HepG2 (cell line): ENCODE results near the gene ZKSCAN4. TPM values are rescaled to one million over a fixed set of nuclear protein-coding genes. Genes with fewer than 3 reads are reported as not detected.

ENCODE experiments used
- ATAC-seq: fragments of 200-7000 bp; cut with Tn5 transposase; 3 replicates; pipeline ENCODE4 v1.9.1; 2020; ENCODE audit warnings: mild to moderate bottlenecking, moderate library complexity
- BruUV-seq: library from RNA; stranded (reverse); fragments of 400-500 nt; replicated peaks from 2 replicates; lab custom pipeline; 2021; lab: Mats Ljungman, UMichigan
- CTCF ChIA-PET: fragments of 300-600 bp; formaldehyde crosslinking; extraction: SDS; loops from one replicate; lab custom pipeline; 2021; ENCODE audit warnings: low total read pairs, inconsistent platforms, low intra/inter-chr PET ratio; lab: Yijun Ruan, JAX
- POLR2A ChIA-PET: fragments of 350-600 bp; sonication (Branson Sonifier 250); formaldehyde crosslinking; loops from one replicate; lab custom pipeline; 2020; ENCODE audit warnings: antibody characterized with exemption, inconsistent platforms; lab: Yijun Ruan, JAX
- DNase-seq: peaks from one replicate; pipeline ENCODE4 v3.0.0-alpha.2; 2015; ENCODE audit warnings: low spot score
- FAIRE-seq: peaks from 3 replicates; lab custom pipeline; 2011; peaks lifted over from hg19 to GRCh38; lab: Jason Lieb, UNC
- H2AFZ ChIP-seq: one replicate; pipeline ENCODE4 v1.6.1; 2011; ENCODE audit warnings: low read length, inconsistent platforms
- H3K27ac ChIP-seq: fragments of 300-600 bp; 3 replicates; pipeline ENCODE4 v1.8.0; 2011; ENCODE audit warnings: mixed run types, mild to moderate bottlenecking, mixed read lengths, low read length, inconsistent platforms; ENCODE audit not compliant: insufficient read depth; ENCODE audit errors: extremely low read length
- H3K27me3 ChIP-seq, 2 experiments: fragments of 200-600 bp in 1 of 2; 2 replicates in 1 of 2; 3 replicates in 1 of 2; pipeline versions ENCODE4 v1.6.0 to v1.8.0; 2011; ENCODE audit warnings: low read length in 2 of 2, mild to moderate bottlenecking in 2 of 2, moderate library complexity in 2 of 2, inconsistent platforms in 1 of 2; ENCODE audit not compliant: insufficient read depth in 2 of 2, control insufficient read depth in 1 of 2
- H3K36me3 ChIP-seq, 2 experiments: fragments of 200-600 bp in 1 of 2; replicated peaks in 1 of 2; 2 replicates in 1 of 2; 3 replicates in 1 of 2; pipeline versions ENCODE4 v1.5.1 to v1.8.0; 2011; ENCODE audit warnings: low read length in 2 of 2, inconsistent platforms in 1 of 2; ENCODE audit not compliant: insufficient read depth in 2 of 2, control insufficient read depth in 1 of 2
- H3K4me1 ChIP-seq: 2 replicates; pipeline ENCODE4 v1.5.1; 2012; ENCODE audit warnings: low read length, inconsistent platforms; ENCODE audit not compliant: insufficient read depth
- H3K4me2 ChIP-seq: 2 replicates; pipeline ENCODE4 v1.6.0; 2011; ENCODE audit warnings: low read depth, low read length, inconsistent platforms
- H3K4me3 ChIP-seq, 3 experiments: fragments of 200-600 bp in 1 of 3; sonication (generic), shearing (Covaris generic) in 1 of 3; replicated peaks in 1 of 3; 2 replicates each; pipeline ENCODE4 v1.5.1; 2011 to 2016; ENCODE audit warnings: low read length in 3 of 3, inconsistent platforms in 2 of 3, low read depth in 2 of 3, mild to moderate bottlenecking in 2 of 3, control low read depth in 1 of 3, mixed read lengths in 1 of 3; ENCODE audit not compliant: insufficient read depth in 1 of 3
- H3K79me2 ChIP-seq: one replicate; pipeline ENCODE4 v1.6.1; 2011; ENCODE audit warnings: low read length, inconsistent platforms; ENCODE audit not compliant: insufficient read depth
- H3K9ac ChIP-seq: 2 replicates; pipeline ENCODE4 v1.6.0; 2011; ENCODE audit warnings: mild to moderate bottlenecking, low read depth, low read length, inconsistent platforms; ENCODE audit not compliant: insufficient read depth
- H3K9me3 ChIP-seq: 2 replicates; pipeline ENCODE4 v1.5.1; 2012; ENCODE audit warnings: mild to moderate bottlenecking, low read length
- H4K20me1 ChIP-seq: 2 replicates; pipeline ENCODE4 v1.6.0; 2011; ENCODE audit warnings: inconsistent platforms, mild to moderate bottlenecking, low read length, moderate library complexity; ENCODE audit not compliant: insufficient read depth
- AHR ChIP-seq: IDR thresholded peaks from 2 replicates; pipeline ENCODE4 v1.6.1; 2018; ENCODE audit warnings: missing genetic modification reagents, missing compliant biosample characterization
- CBX2 ChIP-seq, 2 experiments: fragments of 200-600 bp in 1 of 2; sonication (generic); formaldehyde crosslinking in 1 of 2; IDR thresholded peaks; 2 replicates each; pipeline versions ENCODE4 v1.7.0 to v1.8.1; 2018 to 2022; ENCODE audit warnings: low read depth in 2 of 2, low read length in 1 of 2, mild to moderate bottlenecking in 1 of 2, missing genetic modification reagents in 1 of 2
- PHF21A ChIP-seq: sonication (generic); formaldehyde crosslinking; IDR thresholded peaks from 2 replicates; pipeline ENCODE4 v1.5.0; 2020; ENCODE audit warnings: mild to moderate bottlenecking, missing genetic modification reagents
- SIN3B ChIP-seq: fragments of 150-350 bp; IDR thresholded peaks from 2 replicates; pipeline ENCODE4 v1.6.1; 2014; ENCODE audit warnings: low read length
- TSC22D2 ChIP-seq: sonication (generic); formaldehyde crosslinking; IDR thresholded peaks from 2 replicates; pipeline ENCODE4 v1.5.1; 2020; ENCODE audit warnings: missing genetic modification reagents, mild to moderate bottlenecking, borderline replicate concordance
- ZBTB21 ChIP-seq: sonication (generic); formaldehyde crosslinking; IDR thresholded peaks from 2 replicates; pipeline ENCODE4 v1.4.0; 2020; ENCODE audit warnings: missing genetic modification reagents
- ZNF562 ChIP-seq: sonication (generic); formaldehyde crosslinking; IDR thresholded peaks from 2 replicates; pipeline ENCODE4 v1.8.0; 2022; ENCODE audit warnings: missing genetic modification reagents, borderline replicate concordance
- ZNF598 ChIP-seq: sonication (generic); formaldehyde crosslinking; IDR thresholded peaks from 2 replicates; pipeline ENCODE4 v1.5.1; 2020; ENCODE audit warnings: mild to moderate bottlenecking, missing genetic modification reagents, borderline replicate concordance
- WGBS: methylation state at CpG from one replicate; pipeline ENCODE4 v1.1.6; 2017; ENCODE audit warnings: low lambda C conversion rate; 5-methylcytosine and 5-hydroxymethylcytosine counted together
- in situ Hi-C: cut with HindIII; loops from 2 replicates; pipeline ENCODE4 v1.10.0; 2017; ENCODE audit warnings: low pct_unique_long_range_greater_than_20kb; ENCODE audit not compliant: extremely low pct_ligation_motif_present
- intact Hi-C: fragments of 100-400 bp; cut with micrococcal nuclease; formaldehyde crosslinking; loops from one replicate; pipeline ENCODE4 v1.10.0; 2022; ENCODE audit not compliant: unreplicated experiment
- polyA plus RNA-seq, 8 experiments: library from polyadenylated mRNA; depleted of rRNA in 3 of 8; stranded (reverse) in 7 of 8; unstranded in 1 of 8; fragments of >200 nt; fragmentation: Illumina TruSeq in 4 of 8; extraction: Trizol in 4 of 8; gene quantifications; 2 replicates each; pipeline versions ENCODE4 v1.2.1 to v1.2.3, GENCODE V29; 2011 to 2016; ENCODE audit warnings: low read depth in 4 of 8, missing spikeins in 1 of 8, mixed read lengths in 1 of 8; ENCODE audit not compliant: insufficient read depth in 1 of 8
- total RNA-seq, 5 experiments: library from RNA; depleted of rRNA; stranded (reverse); fragments of >200 nt; fragmentation: Illumina TruSeq; extraction: Trizol; gene quantifications; 2 replicates each; pipeline ENCODE4 v1.2.3, GENCODE V29; 2016; ENCODE audit warnings: low read depth in 1 of 5
- TF ChIP-seq, protein P1 (sequence below): sonication (generic); formaldehyde crosslinking; IDR thresholded peaks from 2 replicates; pipeline ENCODE4 v1.4.0; 2020; ENCODE audit warnings: mild to moderate bottlenecking, missing genetic modification reagents
- TF ChIP-seq, protein P2 (sequence below): sonication (generic); formaldehyde crosslinking; IDR thresholded peaks from 2 replicates; pipeline ENCODE4; 2020; ENCODE audit warnings: missing genetic modification reagents, mild to moderate bottlenecking, borderline replicate concordance

ZKSCAN4 gene
- total and polyA plus RNA-seq, 2 of the 13 experiments (the other 11 are each of a cell fraction or from before 2014, with no cell fraction given) = 2.9 to 7.8 TPM

DNA sequence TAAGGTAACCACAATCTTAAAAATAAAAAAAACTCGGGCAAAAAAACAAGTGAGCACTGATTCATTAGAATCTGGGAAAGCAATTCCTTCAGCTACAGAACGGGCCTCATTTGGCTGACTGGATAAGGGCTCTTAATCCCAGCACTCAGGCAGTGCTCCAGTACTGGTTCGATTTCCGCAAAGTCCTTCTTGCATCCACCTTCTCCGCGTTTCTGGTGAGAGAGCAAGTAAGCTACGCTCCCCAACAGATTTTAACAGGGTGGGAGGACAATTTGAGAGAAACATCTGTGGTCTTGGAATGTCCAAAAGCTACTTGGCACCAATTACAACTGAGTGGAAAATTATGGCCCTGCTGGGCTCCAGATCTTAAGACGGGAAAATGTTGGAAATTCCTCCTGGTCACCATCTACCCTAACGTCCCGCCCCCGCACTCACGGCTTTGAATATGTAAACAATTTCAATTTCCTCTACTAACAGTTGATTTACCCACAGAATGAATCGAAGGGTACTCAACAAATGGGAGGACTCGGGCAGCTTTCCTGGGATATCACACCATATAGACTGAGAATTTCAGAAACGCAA lies 45.0 kb downstream of the ZKSCAN4 start:
- Histone ChIP-seq H3K27me3 (peaks cover 10 to 40% of the 10 kb centered on the region in 2 experiments), H2AFZ (no peak overlapping the region)

DNA sequence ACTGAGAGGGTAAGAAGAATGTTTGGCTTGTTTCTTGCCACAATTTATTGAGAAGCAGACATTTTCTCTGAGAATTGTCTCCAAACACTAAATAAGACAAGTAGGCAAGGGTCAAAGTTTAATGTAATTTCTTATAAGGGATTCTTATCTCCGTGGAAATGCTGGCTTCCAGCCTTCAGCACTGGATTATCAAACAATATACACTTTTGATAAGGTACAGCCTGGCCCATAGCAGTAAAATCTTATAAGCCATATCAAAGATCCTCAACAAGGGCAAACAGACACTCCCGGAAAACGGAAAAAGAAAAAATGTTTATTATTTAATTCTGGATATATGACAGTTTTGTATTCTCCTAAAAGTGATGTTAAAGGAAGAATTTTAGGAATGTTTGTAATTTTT lies 45.5 kb downstream of the ZKSCAN4 start:
- in situ Hi-C loops (no loop called here), intact Hi-C loops (no loop called here)
- no peak overlapping the region for H3K4me3 ChIP-seq
- peaks cover 17% of the 10 kb centered on the region for H3K4me1 ChIP-seq
- H3K27ac ChIP-seq = no peak overlapping the region
- no peaks in the 10 kb centered on the region for H4K20me1 ChIP-seq
- no peak for ATAC-seq
- H3K79me2 ChIP-seq = no peaks in the 10 kb centered on the region
- FAIRE-seq = no peak
- H3K9me3 ChIP-seq = no peaks in the 10 kb centered on the region
- WGBS = 71% methylated on average over 3 of the region's 3 CpGs
- CTCF ChIA-PET = no interaction called here
- H3K4me2 ChIP-seq = no peak overlapping the region
- no TSS peak for BruUV-seq
- peaks cover 10 to 40% of the 10 kb centered on the region in 2 experiments for H3K27me3 ChIP-seq
- H3K9ac ChIP-seq = no peak overlapping the region
- no peak for TF ChIP-seq AHR
- TF ChIP-seq, protein P1, sequence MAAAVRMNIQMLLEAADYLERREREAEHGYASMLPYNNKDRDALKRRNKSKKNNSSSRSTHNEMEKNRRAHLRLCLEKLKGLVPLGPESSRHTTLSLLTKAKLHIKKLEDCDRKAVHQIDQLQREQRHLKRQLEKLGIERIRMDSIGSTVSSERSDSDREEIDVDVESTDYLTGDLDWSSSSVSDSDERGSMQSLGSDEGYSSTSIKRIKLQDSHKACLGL (CRISPR knock-in tag) = no peak
- TF ChIP-seq ZNF598 = no peak
- TF ChIP-seq TSC22D2 (CRISPR knock-in tag) = no peak
- TF ChIP-seq ZBTB21 (CRISPR knock-in tag) = no peak
- TF ChIP-seq, protein P2, sequence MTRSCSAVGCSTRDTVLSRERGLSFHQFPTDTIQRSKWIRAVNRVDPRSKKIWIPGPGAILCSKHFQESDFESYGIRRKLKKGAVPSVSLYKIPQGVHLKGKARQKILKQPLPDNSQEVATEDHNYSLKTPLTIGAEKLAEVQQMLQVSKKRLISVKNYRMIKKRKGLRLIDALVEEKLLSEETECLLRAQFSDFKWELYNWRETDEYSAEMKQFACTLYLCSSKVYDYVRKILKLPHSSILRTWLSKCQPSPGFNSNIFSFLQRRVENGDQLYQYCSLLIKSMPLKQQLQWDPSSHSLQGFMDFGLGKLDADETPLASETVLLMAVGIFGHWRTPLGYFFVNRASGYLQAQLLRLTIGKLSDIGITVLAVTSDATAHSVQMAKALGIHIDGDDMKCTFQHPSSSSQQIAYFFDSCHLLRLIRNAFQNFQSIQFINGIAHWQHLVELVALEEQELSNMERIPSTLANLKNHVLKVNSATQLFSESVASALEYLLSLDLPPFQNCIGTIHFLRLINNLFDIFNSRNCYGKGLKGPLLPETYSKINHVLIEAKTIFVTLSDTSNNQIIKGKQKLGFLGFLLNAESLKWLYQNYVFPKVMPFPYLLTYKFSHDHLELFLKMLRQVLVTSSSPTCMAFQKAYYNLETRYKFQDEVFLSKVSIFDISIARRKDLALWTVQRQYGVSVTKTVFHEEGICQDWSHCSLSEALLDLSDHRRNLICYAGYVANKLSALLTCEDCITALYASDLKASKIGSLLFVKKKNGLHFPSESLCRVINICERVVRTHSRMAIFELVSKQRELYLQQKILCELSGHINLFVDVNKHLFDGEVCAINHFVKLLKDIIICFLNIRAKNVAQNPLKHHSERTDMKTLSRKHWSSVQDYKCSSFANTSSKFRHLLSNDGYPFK = no peak
- TF ChIP-seq ZNF562 (CRISPR knock-in tag) = no peak
- no peak overlapping the region for H2AFZ ChIP-seq
- no peaks in the 10 kb centered on the region for H3K36me3 ChIP-seq
- DNase-seq = no peak
- POLR2A ChIA-PET = interaction anchor here (1.0 to 1.7 kb wide), 3 partner anchors 12 to 69 kb away, joined by 3 to 9 read pairs (median 3); partner anchors contain the start of gene ZKSCAN8

More for the DNA sequence above, 45.0 kb downstream of the ZKSCAN4 start:
- Histone ChIP-seq H3K4me2 (peak overlapping the region; percentile 68), H3K27ac (no peak overlapping the region), H3K9me3 (no peaks in the 10 kb centered on the region), H3K79me2 (no peaks in the 10 kb centered on the region), H4K20me1 (no peaks in the 10 kb centered on the region), H3K4me1 (peaks cover 22% of the 10 kb centered on the region), H3K36me3 (no peaks in the 10 kb centered on the region), H3K4me3 (peak overlapping the region; percentile 5 to 66 (median 34); a peak in 2 of 6 replicates), H3K9ac (no peak overlapping the region)
- WGBS = 45% methylated on average over 15 of the region's 15 CpGs
- TF ChIP-seq CBX2 (IDR thresholded peaks at IDR 0.05; ENCODE audit: low read depth, low read length) (0 out of 2 replicates have a peak, but pooled peaks have one; percentile 11), CBX2 (CRISPR knock-in tag; IDR thresholded peaks at IDR 0.05; ENCODE audit: low read depth) (no peak), SIN3B (no peak), PHF21A (0 out of 2 replicates have a peak, but pooled peaks have one; percentile 23)
- in situ Hi-C loops = no loop called here
- peak; percentile 25; the same call in 2 of the 3 replicates for ATAC-seq
- FAIRE-seq = no peak
- CTCF ChIA-PET = no interaction called here
- POLR2A ChIA-PET = interaction anchor here (1.0 to 1.7 kb wide), 2 partner anchors 12 to 70 kb away, joined by 3 to 9 read pairs; no protein-coding TSS in a partner anchor
- intact Hi-C loops = no loop called here
- DNase-seq = no peak
- no TSS peak for BruUV-seq
